Kidney (tissue), 14 donors: Measurements from ENCODE around the gene NOL4L. TPM values are rescaled to one million over a fixed set of nuclear protein-coding genes. Genes with fewer than 3 reads are reported as not detected.

Experiments used
- DNase-seq, 5 donors: peaks; one replicate each; pipeline ENCODE4 v3.0.0-alpha.2; 2013 to 2020
- FAIRE-seq: peaks from 2 replicates; lab custom pipeline; 2012; peaks lifted over from hg19 to GRCh38; lab: Jason Lieb, UNC
- H3K27ac ChIP-seq, 2 donors: one replicate each; pipeline ENCODE4 v1.7.0; 2013; ENCODE audit warnings: low read depth in 2 of 2, low read length in 2 of 2, inconsistent platforms in 1 of 2
- H3K27me3 ChIP-seq: one replicate; pipeline ENCODE4 v1.7.1; 2013; ENCODE audit warnings: low read length, inconsistent platforms; ENCODE audit not compliant: control insufficient read depth, insufficient read depth
- H3K36me3 ChIP-seq, 3 donors: one replicate each; pipeline versions ENCODE4 v1.7.0 to v1.7.1; 2013; ENCODE audit warnings: low read length in 3 of 3, control low read depth in 1 of 3, inconsistent platforms in 1 of 3; ENCODE audit not compliant: insufficient read depth in 3 of 3, control insufficient read depth in 2 of 3
- H3K4me1 ChIP-seq, 3 donors: one replicate each; pipeline versions ENCODE4 v1.7.0 to v1.7.1; 2013; ENCODE audit warnings: low read length in 3 of 3, inconsistent platforms in 1 of 3, low read depth in 1 of 3; ENCODE audit not compliant: control insufficient read depth in 2 of 3, insufficient read depth in 2 of 3
- H3K4me3 ChIP-seq, 3 donors: one replicate each; pipeline versions ENCODE4 v1.7.0 to v1.8.1; 2013; ENCODE audit warnings: low read length in 3 of 3, control low read depth in 1 of 3, inconsistent platforms in 1 of 3
- H3K9ac ChIP-seq, 3 donors: one replicate each; pipeline versions ENCODE4 v1.7.0 to v1.7.1; 2013; ENCODE audit warnings: low read length in 3 of 3, control low read depth in 1 of 3, inconsistent platforms in 1 of 3
- H3K9me3 ChIP-seq, 3 donors: one replicate each; pipeline versions ENCODE4 v1.7.0 to v1.7.1; 2013; ENCODE audit warnings: low read length in 3 of 3, control low read depth in 1 of 3, inconsistent platforms in 1 of 3; ENCODE audit not compliant: control insufficient read depth in 2 of 3, insufficient read depth in 1 of 3
- intact Hi-C: fragments of 100-400 bp; cut with DNase I; formaldehyde crosslinking; loops from one replicate; pipeline ENCODE4 v1.11.1; 2022
- polyA plus RNA-seq: library from polyadenylated mRNA; stranded (reverse); fragments of 350-450 nt; fragmentation: Illumina TruSeq; extraction: RNeasy Lipid Tissue Mini Kit (QIAGEN cat#74804); gene quantifications from one replicate; pipeline ENCODE4 v1.2.3, GENCODE V29; 2014; ENCODE audit warnings: low read depth, low replicate concordance; ENCODE audit not compliant: insufficient read depth
- total RNA-seq: library from RNA; stranded (reverse); fragmentation: NEBNext Ultra II Directional; extraction: Animal tissue kit (Norgen Biotek cat#: 25700); gene quantifications from one replicate; pipeline ENCODE4 v1.2.1, GENCODE V29; 2021
- TF ChIP-seq, protein P1 (sequence below): IDR thresholded peaks from 3 replicates; pipeline ENCODE4 v1.5.1; 2012; ENCODE audit warnings: mild to moderate bottlenecking, moderate library complexity, borderline replicate concordance; ENCODE audit not compliant: insufficient read depth; ENCODE audit errors: extremely low read depth
- donor health status: control.
- donor health status: control.
- donor health status: control.
- donor health status: control.
- donor health status: control.
- donor health status: DM: yes; HTN: yes; CAD: no.
- donor health status: Normal renal cell carcinoma (clear cell type).

Gene NOL4L
- total and polyA plus RNA-seq, 2 donors from 2014 or later = 14.1 to 19.4 TPM

GRCh38 chr20:32508775-32509119, 76.4 kb downstream of the NOL4L start:
- H3K36me3 ChIP-seq = no peaks in the 10 kb centered on the region
- H3K27me3 ChIP-seq = no peaks in the 10 kb centered on the region
- H3K27ac ChIP-seq = no peak overlapping the region
- no peaks in the 10 kb centered on the region for H3K9me3 ChIP-seq
- intact Hi-C loops = no loop called here
- H3K4me1 ChIP-seq = peaks cover 0 to 3% (median 3%) of the 10 kb centered on the region in 3 donors
- peak in 2 of 5 donors; percentile 28 to 29 for DNase-seq
- FAIRE-seq = no peak
- H3K4me3 ChIP-seq = no peak overlapping the region
- TF ChIP-seq, protein P1, sequence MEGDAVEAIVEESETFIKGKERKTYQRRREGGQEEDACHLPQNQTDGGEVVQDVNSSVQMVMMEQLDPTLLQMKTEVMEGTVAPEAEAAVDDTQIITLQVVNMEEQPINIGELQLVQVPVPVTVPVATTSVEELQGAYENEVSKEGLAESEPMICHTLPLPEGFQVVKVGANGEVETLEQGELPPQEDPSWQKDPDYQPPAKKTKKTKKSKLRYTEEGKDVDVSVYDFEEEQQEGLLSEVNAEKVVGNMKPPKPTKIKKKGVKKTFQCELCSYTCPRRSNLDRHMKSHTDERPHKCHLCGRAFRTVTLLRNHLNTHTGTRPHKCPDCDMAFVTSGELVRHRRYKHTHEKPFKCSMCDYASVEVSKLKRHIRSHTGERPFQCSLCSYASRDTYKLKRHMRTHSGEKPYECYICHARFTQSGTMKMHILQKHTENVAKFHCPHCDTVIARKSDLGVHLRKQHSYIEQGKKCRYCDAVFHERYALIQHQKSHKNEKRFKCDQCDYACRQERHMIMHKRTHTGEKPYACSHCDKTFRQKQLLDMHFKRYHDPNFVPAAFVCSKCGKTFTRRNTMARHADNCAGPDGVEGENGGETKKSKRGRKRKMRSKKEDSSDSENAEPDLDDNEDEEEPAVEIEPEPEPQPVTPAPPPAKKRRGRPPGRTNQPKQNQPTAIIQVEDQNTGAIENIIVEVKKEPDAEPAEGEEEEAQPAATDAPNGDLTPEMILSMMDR = no peak
- H3K9ac ChIP-seq = no peak overlapping the region

DNA sequence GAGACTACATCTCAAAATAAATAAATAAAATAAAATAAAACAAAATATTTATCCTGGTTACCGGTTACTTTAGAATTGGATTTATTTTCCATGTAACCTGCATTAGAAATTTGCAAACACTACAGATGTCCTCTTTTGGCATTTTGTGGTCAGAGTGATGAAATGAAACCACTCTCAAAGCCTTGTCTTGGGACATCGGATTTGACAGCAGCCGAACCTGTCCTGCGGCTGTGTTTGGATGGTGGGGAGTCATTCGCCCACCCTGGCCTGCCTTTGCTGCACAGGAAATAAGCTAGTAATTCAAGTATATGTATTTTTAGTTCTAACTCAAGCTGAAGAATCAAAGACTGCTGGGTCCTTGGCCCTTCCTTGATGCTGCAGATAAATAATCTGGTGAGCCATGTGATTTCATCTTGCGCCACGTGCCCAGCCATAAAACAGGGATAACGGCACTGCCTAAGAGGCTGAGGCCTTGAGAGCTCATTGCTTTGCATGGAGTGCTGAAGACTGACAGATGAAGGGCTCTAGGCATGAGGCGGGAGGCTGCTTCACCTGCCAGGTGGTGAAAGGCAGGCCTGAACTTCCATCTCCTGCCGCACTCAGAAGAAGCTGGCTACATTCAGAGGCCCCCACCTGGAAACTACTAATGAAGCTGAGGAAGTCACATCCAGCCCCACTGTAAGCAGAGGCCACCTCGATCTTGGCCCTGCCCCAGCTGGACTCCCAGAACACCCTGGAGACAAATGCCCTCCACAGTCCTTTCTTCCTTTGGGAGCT, 76.9 kb downstream of the NOL4L start:
- H3K36me3 ChIP-seq = no peaks in the 10 kb centered on the region
- H3K27ac ChIP-seq = no peak overlapping the region
- no peaks in the 10 kb centered on the region for H3K9me3 ChIP-seq
- no peak overlapping the region for H3K9ac ChIP-seq
- no peak overlapping the region for H3K4me3 ChIP-seq
- FAIRE-seq = no peak
- peaks cover 0 to 3% (median 3%) of the 10 kb centered on the region in 3 donors for H3K4me1 ChIP-seq
- peak in 2 of 5 donors; percentile 22 to 29 for DNase-seq
- H3K27me3 ChIP-seq = no peaks in the 10 kb centered on the region
- TF ChIP-seq, protein P1 = no peak
- intact Hi-C loops = no loop called here

GRCh38 chr20:32506721-32507120, 78.4 kb downstream of the NOL4L start:
- H3K4me3 ChIP-seq = no peak overlapping the region
- H3K27ac ChIP-seq = no peak overlapping the region
- FAIRE-seq (no peak), DNase-seq (peak in 2 of 5 donors; percentile 13 to 34)
- TF ChIP-seq, protein P1 = no peak
- H3K36me3 ChIP-seq = no peaks in the 10 kb centered on the region
- no peak overlapping the region for H3K9ac ChIP-seq
- no peaks in the 10 kb centered on the region for H3K27me3 ChIP-seq
- intact Hi-C loops = no loop called here
- no peaks in the 10 kb centered on the region for H3K9me3 ChIP-seq
- peaks cover 0 to 3% (median 3%) of the 10 kb centered on the region in 3 donors for H3K4me1 ChIP-seq
